ENCODE results near the gene DCC.

Gene DCC

DNA sequence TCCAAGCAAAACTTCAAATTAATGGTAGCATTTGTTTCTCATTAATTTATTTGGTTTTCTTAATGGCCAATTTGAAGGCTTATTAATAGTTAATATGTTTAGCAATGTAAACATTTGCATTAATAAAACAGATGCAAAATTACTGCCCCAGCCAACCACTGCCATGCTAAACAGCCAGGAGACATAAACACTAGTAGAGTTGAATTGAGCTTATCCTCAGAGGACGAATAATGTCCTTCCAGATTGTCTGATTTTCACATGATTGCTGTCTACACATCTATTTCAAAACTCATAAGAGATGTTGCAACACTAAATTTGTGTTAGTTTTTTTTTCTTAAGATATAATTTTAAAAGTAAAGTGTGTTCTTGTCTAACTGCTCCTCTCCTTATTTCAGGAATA lies 128.5 kb downstream of the DCC start:
- TF ChIP-seq, protein P1, sequence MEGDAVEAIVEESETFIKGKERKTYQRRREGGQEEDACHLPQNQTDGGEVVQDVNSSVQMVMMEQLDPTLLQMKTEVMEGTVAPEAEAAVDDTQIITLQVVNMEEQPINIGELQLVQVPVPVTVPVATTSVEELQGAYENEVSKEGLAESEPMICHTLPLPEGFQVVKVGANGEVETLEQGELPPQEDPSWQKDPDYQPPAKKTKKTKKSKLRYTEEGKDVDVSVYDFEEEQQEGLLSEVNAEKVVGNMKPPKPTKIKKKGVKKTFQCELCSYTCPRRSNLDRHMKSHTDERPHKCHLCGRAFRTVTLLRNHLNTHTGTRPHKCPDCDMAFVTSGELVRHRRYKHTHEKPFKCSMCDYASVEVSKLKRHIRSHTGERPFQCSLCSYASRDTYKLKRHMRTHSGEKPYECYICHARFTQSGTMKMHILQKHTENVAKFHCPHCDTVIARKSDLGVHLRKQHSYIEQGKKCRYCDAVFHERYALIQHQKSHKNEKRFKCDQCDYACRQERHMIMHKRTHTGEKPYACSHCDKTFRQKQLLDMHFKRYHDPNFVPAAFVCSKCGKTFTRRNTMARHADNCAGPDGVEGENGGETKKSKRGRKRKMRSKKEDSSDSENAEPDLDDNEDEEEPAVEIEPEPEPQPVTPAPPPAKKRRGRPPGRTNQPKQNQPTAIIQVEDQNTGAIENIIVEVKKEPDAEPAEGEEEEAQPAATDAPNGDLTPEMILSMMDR (IDR thresholded peaks at IDR 0.05; ENCODE audit: low read depth, low read length, missing control alignments): no peak
- no peak for DNase-seq (ENCODE audit: extremely low read depth, low read depth)
- no peak overlapping the region for H3K4me3 ChIP-seq (replicated peaks; ENCODE audit: low read depth, low read length)

DNA sequence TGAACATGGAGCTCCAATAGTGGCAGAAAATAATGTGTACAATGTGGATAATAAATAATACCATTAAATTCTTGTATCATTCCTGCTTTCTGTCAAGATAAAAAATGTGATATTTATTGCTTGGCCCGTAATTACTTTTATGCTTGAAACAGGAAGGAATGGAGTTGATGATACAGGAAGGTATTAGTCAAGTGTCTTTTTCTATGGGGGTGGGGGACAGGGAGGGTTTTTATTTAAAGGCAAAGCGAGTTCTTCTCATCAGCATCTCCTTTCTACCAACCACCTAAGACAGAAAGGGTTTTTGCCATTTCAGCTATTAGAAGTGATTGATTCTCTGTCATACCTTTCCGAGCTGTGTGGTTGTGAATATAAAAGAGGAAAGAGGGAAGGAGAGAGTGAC lies 135.3 kb downstream of the DCC start:
- TF ChIP-seq, protein P1 (IDR thresholded peaks at IDR 0.05; ENCODE audit: low read depth, low read length, missing control alignments): no peak
- no peak overlapping the region for H3K4me3 ChIP-seq (replicated peaks; ENCODE audit: low read depth, low read length)
- DNase-seq (ENCODE audit: extremely low read depth, low read depth): no peak

DNA sequence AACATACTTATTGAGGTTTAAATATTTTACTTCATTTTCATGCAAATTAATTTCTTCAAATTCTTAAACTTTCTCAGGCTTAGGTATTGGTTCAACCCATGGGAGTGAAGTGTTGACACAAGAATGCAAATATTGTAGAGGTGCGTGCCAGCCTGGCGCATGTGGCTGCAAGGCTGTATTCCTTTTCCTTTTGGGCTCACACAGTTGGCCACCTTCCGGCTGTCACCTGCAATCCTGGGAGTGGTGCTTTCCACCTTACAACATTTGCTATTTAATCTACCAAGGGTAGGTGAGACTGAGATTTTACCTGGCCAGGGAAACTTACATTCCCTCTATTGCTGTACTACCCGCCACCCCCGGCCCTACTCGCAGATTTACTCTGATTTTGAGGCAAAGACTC lies 141.1 kb downstream of the DCC start:
- no peak overlapping the region for H3K4me3 ChIP-seq (replicated peaks; ENCODE audit: low read depth, low read length)
- TF ChIP-seq, protein P1 (IDR thresholded peaks at IDR 0.05; ENCODE audit: low read depth, low read length, missing control alignments): no peak
- DNase-seq (ENCODE audit: extremely low read depth, low read depth): no peak

DNA sequence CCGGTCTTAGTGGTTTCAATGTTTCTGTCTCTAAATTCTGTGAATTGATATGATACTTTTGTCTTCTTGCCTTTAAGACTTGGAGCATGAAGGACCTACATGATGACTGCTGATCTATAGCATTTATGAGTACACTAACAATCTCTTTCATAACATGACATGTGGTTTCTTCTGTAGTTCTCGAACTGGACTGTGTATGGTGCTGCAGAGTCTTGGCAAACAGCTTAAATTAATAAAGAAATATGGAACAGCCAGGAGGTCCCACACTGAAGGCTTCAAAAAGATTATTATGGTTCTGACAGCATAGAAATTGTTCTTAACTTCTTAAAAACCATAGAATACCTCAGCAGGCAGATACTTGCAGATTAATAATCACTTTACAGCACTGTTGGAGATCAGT lies 145.0 kb downstream of the DCC start:
- no peak overlapping the region for H3K4me3 ChIP-seq (replicated peaks; ENCODE audit: low read depth, low read length)
- no peak for DNase-seq (ENCODE audit: extremely low read depth, low read depth)
- TF ChIP-seq, protein P1 (IDR thresholded peaks at IDR 0.05; ENCODE audit: low read depth, low read length, missing control alignments): no peak

DNA sequence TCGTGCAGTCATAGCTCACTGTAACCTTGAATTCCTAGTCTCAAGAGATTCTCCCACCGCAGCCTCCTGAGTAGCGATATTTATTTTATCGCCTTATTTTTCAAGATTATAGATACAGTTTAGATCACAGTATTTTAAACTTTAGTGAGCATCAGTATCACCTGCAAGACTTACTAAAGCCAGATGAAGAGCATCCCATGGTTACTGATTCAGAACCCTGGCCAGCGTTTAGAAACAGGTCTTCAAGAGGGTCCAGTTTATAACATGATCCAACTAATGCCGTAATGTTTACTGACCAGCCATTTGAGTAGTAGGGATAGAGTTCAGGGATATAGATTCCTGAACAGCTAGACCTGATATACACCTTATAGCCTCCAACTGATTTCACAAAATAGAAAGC lies 146.1 kb downstream of the DCC start:
- DNase-seq (ENCODE audit: extremely low read depth, low read depth): no peak
- H3K4me3 ChIP-seq (replicated peaks; ENCODE audit: low read depth, low read length): no peak overlapping the region
- TF ChIP-seq, protein P1 (IDR thresholded peaks at IDR 0.05; ENCODE audit: low read depth, low read length, missing control alignments): no peak

DNA sequence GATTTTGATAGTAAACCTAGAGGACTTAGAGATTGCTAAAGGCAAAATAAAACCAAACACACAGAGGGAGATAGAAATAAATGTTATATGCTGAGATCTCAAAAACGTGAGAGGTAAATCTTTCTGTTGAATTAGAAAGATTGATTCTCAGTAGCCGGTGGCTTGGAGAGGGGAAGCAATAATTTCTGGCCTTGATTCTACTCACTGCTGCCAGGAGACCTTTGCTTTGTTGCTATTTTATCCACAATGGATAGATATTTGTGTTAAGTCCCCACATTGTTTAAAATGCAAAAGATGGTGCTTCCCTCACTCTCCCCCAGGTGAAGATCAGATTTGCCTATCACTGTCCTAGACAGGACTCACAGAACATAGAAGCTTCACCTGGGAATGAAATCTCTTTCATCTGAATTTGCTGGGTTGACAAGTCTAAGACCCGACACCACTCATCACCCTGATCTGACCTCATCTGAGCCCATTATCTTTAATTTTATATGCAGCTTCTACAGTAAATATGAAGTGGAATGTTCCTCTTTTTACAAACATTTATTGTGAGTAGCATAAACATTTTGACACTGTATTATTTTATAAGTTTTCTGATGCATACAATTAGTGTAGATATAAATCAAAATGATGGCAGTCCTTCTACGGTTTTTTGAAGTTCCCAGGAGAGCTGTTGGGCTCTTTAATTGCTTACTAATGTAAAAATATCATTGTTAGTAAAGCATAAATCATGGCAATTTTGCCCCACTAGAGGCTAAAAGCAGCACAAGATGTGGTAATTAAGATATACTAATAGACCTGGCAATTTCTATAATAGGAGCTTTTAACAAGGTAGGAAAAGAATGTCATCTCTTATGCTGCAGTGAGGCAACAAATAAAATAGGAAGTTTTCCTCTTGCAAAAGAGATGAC lies 149.7 kb downstream of the DCC start:
- H3K4me3 ChIP-seq (replicated peaks; ENCODE audit: low read depth, low read length): no peak overlapping the region
- TF ChIP-seq, protein P1 (IDR thresholded peaks at IDR 0.05; ENCODE audit: low read depth, low read length, missing control alignments): no peak
- no peak for DNase-seq (ENCODE audit: extremely low read depth, low read depth)

Data from HFF-Myc (cell line).